SU-DHL-6 (cell line): ENCODE data around the gene SLC8A3.

ENCODE experiments used
- H2AFZ ChIP-seq: fragments of 200-600 bp; sonication (generic); 2 replicates; pipeline ENCODE4 v1.6.1; 2014; ENCODE audit warnings: low read depth, mild to moderate bottlenecking, moderate library complexity, mixed read lengths, antibody characterized with exemption, low read length; ENCODE audit not compliant: severe bottlenecking
- H3F3A ChIP-seq: fragments of 200-600 bp; shearing (Covaris generic); 2 replicates; pipeline ENCODE4 v1.6.0; 2016; ENCODE audit warnings: antibody characterized with exemption, mild to moderate bottlenecking; ENCODE audit not compliant: insufficient read depth
- H3K27ac ChIP-seq: fragments of 200-600 bp; sonication (generic); 2 replicates; pipeline ENCODE4 v1.5.1; 2016; ENCODE audit warnings: low read depth, mild to moderate bottlenecking, low read length, moderate library complexity, mixed read lengths
- H3K27me3 ChIP-seq: fragments of 200-600 bp; sonication (generic), shearing (Covaris generic); 2 replicates; pipeline ENCODE4 v1.6.0; 2014; ENCODE audit warnings: mild to moderate bottlenecking, low read length
- H3K36me3 ChIP-seq: fragments of 200-600 bp; sonication (generic); 2 replicates; pipeline ENCODE4 v1.6.1; 2014; ENCODE audit warnings: mild to moderate bottlenecking, low read length, mixed read lengths
- H3K4me2 ChIP-seq: fragments of 300-600, 200-600 bp; shearing (Covaris generic), sonication (generic); 2 replicates; pipeline ENCODE4 v1.6.0; 2014; ENCODE audit warnings: low read length, low read depth, mild to moderate bottlenecking; ENCODE audit not compliant: poor library complexity, severe bottlenecking
- H3K4me3 ChIP-seq: fragments of 200-600 bp; sonication (generic); 2 replicates; pipeline ENCODE4 v1.5.1; 2014; ENCODE audit warnings: antibody characterized with exemption, low read length, mild to moderate bottlenecking, mixed read lengths; ENCODE audit not compliant: insufficient read depth, poor library complexity, severe bottlenecking
- H3K79me2 ChIP-seq: fragments of 200-600 bp; sonication (generic); 2 replicates; pipeline ENCODE4 v1.6.1; 2014; ENCODE audit warnings: mild to moderate bottlenecking, low read length, moderate library complexity; ENCODE audit not compliant: insufficient read depth
- H3K9ac ChIP-seq: fragments of 200-600 bp; sonication (generic); 2 replicates; pipeline ENCODE4 v1.7.0; 2014; ENCODE audit warnings: mild to moderate bottlenecking, low read length
- H3K9me2 ChIP-seq: fragments of 200-600 bp; sonication (generic); replicated peaks from 2 replicates; pipeline ENCODE4 v1.6.1; 2014; ENCODE audit warnings: low read length; ENCODE audit not compliant: insufficient read depth
- H3K9me3 ChIP-seq: fragments of 200-600 bp; sonication (generic); 2 replicates; pipeline ENCODE4 v1.6.1; 2014; ENCODE audit warnings: low read length, mixed read lengths; ENCODE audit not compliant: insufficient read depth
- H4K20me1 ChIP-seq: fragments of 200-600 bp; sonication (generic); 2 replicates; pipeline ENCODE4 v1.6.1; 2014; ENCODE audit warnings: low read depth, mild to moderate bottlenecking, antibody characterized with exemption, low read length, moderate library complexity, mixed read lengths
- CTCF ChIP-seq: fragments of 200-600 bp; sonication (generic); IDR thresholded peaks from one replicate; pipeline ENCODE4 v1.5.1; 2017; ENCODE audit warnings: antibody characterized with exemption, mild to moderate bottlenecking, low read length, moderate library complexity; ENCODE audit not compliant: insufficient read depth, poor library complexity, severe bottlenecking
- EZH2phosphoT487 ChIP-seq: fragments of 200-600 bp; sonication (generic), shearing (Covaris generic); conservative IDR thresholded peaks from 2 replicates; pipeline ENCODE4 v1.6.1; 2018; ENCODE audit warnings: mild to moderate bottlenecking, antibody characterized with exemption, low read length, moderate library complexity, mixed read lengths

The SLC8A3 gene

GRCh38 chr14:70082394-70082793 is 106.4 kb downstream of the SLC8A3 start:
- Histone ChIP-seq H3F3A (no peaks in the 10 kb centered on the region), H4K20me1 (no peaks in the 10 kb centered on the region), H3K9ac (no peak overlapping the region), H3K27me3 (no peaks in the 10 kb centered on the region), H3K27ac (no peak overlapping the region), H3K9me2 (no peaks in the 10 kb centered on the region), H3K9me3 (no peaks in the 10 kb centered on the region), H3K4me2 (no peak overlapping the region), H2AFZ (no peak overlapping the region), H3K79me2 (no peaks in the 10 kb centered on the region), H3K4me3 (no peak overlapping the region), H3K36me3 (no peaks in the 10 kb centered on the region)
- no peak for TF ChIP-seq CTCF
- no peak for TF ChIP-seq EZH2phosphoT487

- Histone ChIP-seq H3K4me3 (no peak overlapping the region), H3K27me3 (no peaks in the 10 kb centered on the region), H3K79me2 (no peaks in the 10 kb centered on the region), H3K4me2 (no peak overlapping the region), H3F3A (no peaks in the 10 kb centered on the region), H4K20me1 (no peaks in the 10 kb centered on the region), H3K9me2 (no peaks in the 10 kb centered on the region), H3K36me3 (no peaks in the 10 kb centered on the region), H3K27ac (no peak overlapping the region), H3K9me3 (no peaks in the 10 kb centered on the region), H3K9ac (no peak overlapping the region), H2AFZ (no peak overlapping the region)
- TF ChIP-seq CTCF: no peak
- TF ChIP-seq EZH2phosphoT487: no peak
These were observed 108.7 kb downstream of the SLC8A3 start for GRCh38 chr14:70080076-70080475.

GRCh38 chr14:70078329-70078728 is 110.4 kb downstream of the SLC8A3 start:
- H3F3A ChIP-seq: no peaks in the 10 kb centered on the region
- no peak overlapping the region for H3K4me3 ChIP-seq
- no peak overlapping the region for H3K4me2 ChIP-seq
- no peak overlapping the region for H3K9ac ChIP-seq
- no peak for TF ChIP-seq EZH2phosphoT487
- TF ChIP-seq CTCF: no peak
- H3K27me3 ChIP-seq: no peaks in the 10 kb centered on the region
- no peak overlapping the region for H2AFZ ChIP-seq
- no peaks in the 10 kb centered on the region for H3K36me3 ChIP-seq
- no peak overlapping the region for H3K27ac ChIP-seq
- H3K9me2 ChIP-seq: no peaks in the 10 kb centered on the region
- H4K20me1 ChIP-seq: no peaks in the 10 kb centered on the region
- no peaks in the 10 kb centered on the region for H3K9me3 ChIP-seq
- H3K79me2 ChIP-seq: no peaks in the 10 kb centered on the region

GRCh38 chr14:70077720-70078119 is 111.0 kb downstream of the SLC8A3 start:
- H3K27ac ChIP-seq: no peak overlapping the region
- no peaks in the 10 kb centered on the region for H3F3A ChIP-seq
- no peak for TF ChIP-seq CTCF
- no peak for TF ChIP-seq EZH2phosphoT487
- H3K9me2 ChIP-seq: no peaks in the 10 kb centered on the region
- H3K4me3 ChIP-seq: no peak overlapping the region
- no peak overlapping the region for H3K4me2 ChIP-seq
- H2AFZ ChIP-seq: no peak overlapping the region
- no peaks in the 10 kb centered on the region for H3K27me3 ChIP-seq
- no peak overlapping the region for H3K9ac ChIP-seq
- H3K79me2 ChIP-seq: no peaks in the 10 kb centered on the region
- no peaks in the 10 kb centered on the region for H3K9me3 ChIP-seq
- H3K36me3 ChIP-seq: no peaks in the 10 kb centered on the region
- H4K20me1 ChIP-seq: no peaks in the 10 kb centered on the region
